PC-3 (cell line): ENCODE data around the gene TMEM107. TPM values are rescaled to one million over a fixed set of nuclear protein-coding genes. Genes with fewer than 3 reads are reported as not detected.

Experiments used
- ATAC-seq: fragments of 200-7000 bp; cut with Tn5 transposase; 2 replicates; pipeline ENCODE4 v1.9.1; 2020; ENCODE audit warnings: mild to moderate bottlenecking, moderate library complexity
- BruUV-seq: library from RNA; stranded (reverse); fragments of 400-500 nt; replicated peaks from 2 replicates; lab custom pipeline; 2021; lab: Mats Ljungman, UMichigan
- CTCF ChIA-PET: fragments of 300-600 bp; sonication (Branson Sonifier 250); formaldehyde crosslinking; loops from one replicate; lab custom pipeline; 2022; ENCODE audit warnings: antibody characterized with exemption; lab: Charles Lee
- POLR2A ChIA-PET: fragments of 300-600 bp; sonication (Branson Sonifier 250); formaldehyde crosslinking; loops from one replicate; lab custom pipeline; 2022; ENCODE audit warnings: antibody characterized with exemption; ENCODE audit not compliant: unreplicated experiment; lab: Charles Lee
- DNase-seq: peaks from one replicate; pipeline ENCODE4 v3.0.0-alpha.2; 2015
- H2AFZ ChIP-seq: fragments of 300-600 bp; sonication (generic); 2 replicates; pipeline ENCODE4 v1.6.0; 2016; ENCODE audit warnings: antibody characterized with exemption, low read length
- H3F3A ChIP-seq: fragments of 300-600 bp; sonication (generic); one replicate; pipeline ENCODE4 v1.6.0; 2017; ENCODE audit warnings: antibody characterized with exemption, low read length, control low read depth, mild to moderate bottlenecking; ENCODE audit not compliant: unreplicated experiment
- H3K27ac ChIP-seq: fragments of 300-600 bp; sonication (generic); 2 replicates; pipeline ENCODE4 v1.5.1; 2016; ENCODE audit warnings: mild to moderate bottlenecking, low read length
- H3K27me3 ChIP-seq: fragments of 300-600 bp; sonication (generic); 2 replicates; pipeline ENCODE4 v1.6.1; 2016; ENCODE audit warnings: low read length, mixed read lengths
- H3K36me3 ChIP-seq: fragments of 300-600 bp; sonication (generic); 2 replicates; pipeline ENCODE4 v1.6.1; 2016; ENCODE audit warnings: low read depth, mixed run types, low read length, mixed read lengths
- H3K4me1 ChIP-seq: fragments of 300-600 bp; sonication (generic); 2 replicates; pipeline ENCODE4 v1.5.1; 2016; ENCODE audit warnings: low read length; ENCODE audit not compliant: insufficient read depth
- H3K4me2 ChIP-seq: fragments of 300-600 bp; sonication (generic); 2 replicates; pipeline ENCODE4 v1.6.0; 2016; ENCODE audit warnings: low read length
- H3K4me3 ChIP-seq: fragments of 300-600 bp; sonication (generic); 2 replicates; pipeline ENCODE4 v1.5.1; 2016; ENCODE audit warnings: mild to moderate bottlenecking, low read length, mixed read lengths
- H3K79me2 ChIP-seq: fragments of 300-600 bp; sonication (generic); 2 replicates; pipeline ENCODE4 v1.6.1; 2017; ENCODE audit warnings: low read length, mixed read lengths
- H3K9ac ChIP-seq: fragments of 300-600 bp; sonication (generic); 2 replicates; pipeline ENCODE4 v1.6.0; 2016; ENCODE audit warnings: mild to moderate bottlenecking, low read length
- H3K9me2 ChIP-seq: fragments of 300-600 bp; sonication (generic); replicated peaks from 2 replicates; pipeline ENCODE4 v1.6.1; 2016; ENCODE audit warnings: mixed run types, low read length, mixed read lengths
- H3K9me3 ChIP-seq: fragments of 300-600 bp; sonication (generic); 2 replicates; pipeline ENCODE4 v1.6.1; 2016; ENCODE audit warnings: low read length, mixed read lengths
- H4K20me1 ChIP-seq: fragments of 300-600 bp; sonication (generic); 2 replicates; pipeline ENCODE4 v1.6.1; 2016; ENCODE audit warnings: low read length, mixed read lengths
- CTCF ChIP-seq: fragments of 300-600 bp; sonication (generic); conservative IDR thresholded peaks from 2 replicates; pipeline ENCODE4 v1.5.1; 2017; ENCODE audit warnings: antibody characterized with exemption, low read depth, mild to moderate bottlenecking, low read length
- EZH2 ChIP-seq: fragments of 300-600 bp; sonication (generic); IDR thresholded peaks from one replicate; pipeline ENCODE4 v1.6.1; 2017; ENCODE audit warnings: antibody characterized with exemption, mild to moderate bottlenecking, low read length; ENCODE audit not compliant: unreplicated experiment
- EZH2phosphoT487 ChIP-seq: fragments of 300-600 bp; sonication (generic); IDR thresholded peaks from 2 replicates; pipeline ENCODE4 v1.6.1; 2018; ENCODE audit warnings: mild to moderate bottlenecking, antibody characterized with exemption, low read length, borderline replicate concordance
- intact Hi-C: fragments of 100-400 bp; cut with micrococcal nuclease; formaldehyde crosslinking; loops from 2 replicates; pipeline ENCODE4 v1.9.0; 2023
- total RNA-seq: library from RNA; depleted of rRNA; stranded (reverse); fragments of >200 nt; gene quantifications from 2 replicates; pipeline ENCODE4 v1.2.3, GENCODE V29; 2014

TMEM107 gene
- total RNA-seq, 1 experiment from 2014 or later = 19.0 TPM

GRCh38 chr17:8152112-8152775, 23.9 kb downstream of the TMEM107 start, which contains the start of gene PER1:
TSS of gene PER1 (minus strand) at chr17:8152404. CDS start at chr17:8150706, 1,698 bp downstream.
- H3K4me2 ChIP-seq = peak within 1 kb of the TSS; percentile 91
- peak within 1 kb of the TSS; percentile 79 for H3K27ac ChIP-seq

GRCh38 chr17:8151641-8152111, 24.5 kb downstream of the TMEM107 start:
- ChIA-PET CTCF (no interaction called here), POLR2A (no interaction called here)
- Histone ChIP-seq H3K4me3 (peak overlapping the region; percentile 66), H3F3A (no peaks in the 10 kb centered on the region), H3K79me2 (peaks cover 37% of the 10 kb centered on the region), H3K9me2 (no peaks in the 10 kb centered on the region), H3K27ac (peak overlapping the region; percentile 46), H3K4me1 (peaks cover 36% of the 10 kb centered on the region), H3K9me3 (no peaks in the 10 kb centered on the region), H3K9ac (peak overlapping the region; percentile 76), H2AFZ (no peak overlapping the region), H4K20me1 (peaks cover 20% of the 10 kb centered on the region; the same call in 1 of the 2 replicates), H3K36me3 (peaks cover 4% of the 10 kb centered on the region; the same call in 1 of the 2 replicates), H3K27me3 (no peaks in the 10 kb centered on the region), H3K4me2 (peak overlapping the region; percentile 91)
- DNase-seq (peak; percentile 36), ATAC-seq (peak; percentile 6; the same call in 1 of the 2 replicates)
- intact Hi-C loops = no loop called here
- TF ChIP-seq EZH2phosphoT487 (no peak), EZH2 (no peak), CTCF (no peak)
- no TSS peak for BruUV-seq

More at GRCh38 chr17:8152112-8152775, 23.9 kb downstream of the TMEM107 start, which contains the start of gene PER1:
- H3K36me3 ChIP-seq = peaks cover 4% of the 10 kb centered on the region; the same call in 1 of the 2 replicates
- POLR2A ChIA-PET = no interaction called here
- peak within 1 kb of the TSS; percentile 66 for H3K4me3 ChIP-seq
- H4K20me1 ChIP-seq = peaks cover 20% of the 10 kb centered on the region; the same call in 1 of the 2 replicates
- H3K9me2 ChIP-seq = no peaks in the 10 kb centered on the region
- BruUV-seq = no TSS peak
- peak within 1 kb of the TSS; percentile 76 for H3K9ac ChIP-seq
- ATAC-seq = peak; percentile 27
- H3K27me3 ChIP-seq = no peaks in the 10 kb centered on the region
- TF ChIP-seq CTCF (no peak), EZH2phosphoT487 (no peak), EZH2 (no peak)
- DNase-seq = peak; percentile 88
- CTCF ChIA-PET = no interaction called here
- H2AFZ ChIP-seq = no peak within 1 kb of the TSS
- intact Hi-C loops = no loop called here
- peaks cover 40% of the 10 kb centered on the region for H3K4me1 ChIP-seq
- H3K9me3 ChIP-seq = no peaks in the 10 kb centered on the region
- H3F3A ChIP-seq = no peaks in the 10 kb centered on the region
- H3K79me2 ChIP-seq = peaks cover 37% of the 10 kb centered on the region
